ENCODE data around the gene MTUS2.

DNA sequence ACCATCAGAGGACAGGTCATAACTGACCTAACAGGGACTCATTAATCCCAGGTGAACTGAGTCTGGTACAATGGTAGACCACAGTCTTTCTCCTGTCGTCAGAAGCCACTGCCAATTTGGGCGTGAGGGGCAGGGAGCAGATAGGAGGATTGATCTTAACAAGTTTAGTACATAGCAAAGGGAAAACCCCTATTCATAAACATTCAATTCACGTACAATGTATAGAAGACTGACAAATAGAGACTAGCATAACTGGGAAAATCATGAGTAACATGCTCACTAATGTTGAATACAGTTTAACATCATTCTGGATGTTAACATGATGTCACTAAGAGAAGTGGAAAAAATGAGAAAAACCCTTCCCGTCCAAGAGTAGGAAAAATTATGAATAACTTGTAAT, 721.3 kb downstream of the MTUS2 start:
- TF ChIP-seq, protein P1, sequence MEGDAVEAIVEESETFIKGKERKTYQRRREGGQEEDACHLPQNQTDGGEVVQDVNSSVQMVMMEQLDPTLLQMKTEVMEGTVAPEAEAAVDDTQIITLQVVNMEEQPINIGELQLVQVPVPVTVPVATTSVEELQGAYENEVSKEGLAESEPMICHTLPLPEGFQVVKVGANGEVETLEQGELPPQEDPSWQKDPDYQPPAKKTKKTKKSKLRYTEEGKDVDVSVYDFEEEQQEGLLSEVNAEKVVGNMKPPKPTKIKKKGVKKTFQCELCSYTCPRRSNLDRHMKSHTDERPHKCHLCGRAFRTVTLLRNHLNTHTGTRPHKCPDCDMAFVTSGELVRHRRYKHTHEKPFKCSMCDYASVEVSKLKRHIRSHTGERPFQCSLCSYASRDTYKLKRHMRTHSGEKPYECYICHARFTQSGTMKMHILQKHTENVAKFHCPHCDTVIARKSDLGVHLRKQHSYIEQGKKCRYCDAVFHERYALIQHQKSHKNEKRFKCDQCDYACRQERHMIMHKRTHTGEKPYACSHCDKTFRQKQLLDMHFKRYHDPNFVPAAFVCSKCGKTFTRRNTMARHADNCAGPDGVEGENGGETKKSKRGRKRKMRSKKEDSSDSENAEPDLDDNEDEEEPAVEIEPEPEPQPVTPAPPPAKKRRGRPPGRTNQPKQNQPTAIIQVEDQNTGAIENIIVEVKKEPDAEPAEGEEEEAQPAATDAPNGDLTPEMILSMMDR (IDR thresholded peaks at IDR 0.05), result no peak
- TF ChIP-seq POLR2AphosphoS5 (IDR thresholded peaks at IDR 0.05) (no peak), POLR2A (IDR thresholded peaks at IDR 0.05) (no peak), EP300 (IDR thresholded peaks at IDR 0.05) (no peak)

All from stomach (tissue), 4 donors.